Measurements from ENCODE around the gene GSK3B. TPM values are rescaled to one million over a fixed set of nuclear protein-coding genes. Genes with fewer than 3 reads are reported as not detected.

GSK3B gene
- total RNA-seq, 1 experiment from 2014 or later, result 50.0 TPM

DNA sequence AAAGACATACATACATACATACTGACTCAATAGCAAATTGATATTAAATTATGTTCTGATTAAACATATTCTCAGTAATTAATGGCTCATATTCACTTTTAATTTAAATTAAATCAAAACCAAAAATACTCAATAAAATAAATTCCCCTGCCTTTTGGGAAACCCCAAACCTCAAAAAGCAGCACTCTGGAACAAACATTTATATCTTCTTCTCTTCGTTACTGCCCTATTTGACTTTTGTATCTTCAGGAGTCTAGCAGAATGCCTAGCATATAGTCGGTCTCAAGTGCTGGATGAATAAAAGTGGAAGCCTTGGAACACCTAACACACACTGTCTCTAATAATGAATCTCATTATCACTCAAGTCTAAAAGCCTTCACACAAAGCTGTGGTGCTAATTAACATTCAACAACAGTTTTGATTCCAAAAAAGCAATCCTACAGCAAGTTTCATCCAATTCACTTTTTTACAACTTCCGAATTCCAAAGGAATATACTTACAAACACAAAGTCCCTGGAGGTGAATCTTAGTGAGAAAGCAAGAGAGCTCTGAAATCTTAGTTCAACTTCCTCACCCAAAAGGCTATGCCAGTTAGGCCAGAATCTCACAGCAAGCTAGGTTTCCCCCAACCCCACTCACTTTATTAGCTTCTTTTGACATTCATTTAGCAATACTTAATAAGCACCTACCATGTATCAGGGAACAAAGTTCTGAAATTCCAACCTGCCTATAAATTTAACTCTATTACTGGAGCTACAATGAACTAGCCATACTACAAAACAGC lies 35.0 kb downstream of the GSK3B start (continued):
- TF ChIP-seq, protein P1, sequence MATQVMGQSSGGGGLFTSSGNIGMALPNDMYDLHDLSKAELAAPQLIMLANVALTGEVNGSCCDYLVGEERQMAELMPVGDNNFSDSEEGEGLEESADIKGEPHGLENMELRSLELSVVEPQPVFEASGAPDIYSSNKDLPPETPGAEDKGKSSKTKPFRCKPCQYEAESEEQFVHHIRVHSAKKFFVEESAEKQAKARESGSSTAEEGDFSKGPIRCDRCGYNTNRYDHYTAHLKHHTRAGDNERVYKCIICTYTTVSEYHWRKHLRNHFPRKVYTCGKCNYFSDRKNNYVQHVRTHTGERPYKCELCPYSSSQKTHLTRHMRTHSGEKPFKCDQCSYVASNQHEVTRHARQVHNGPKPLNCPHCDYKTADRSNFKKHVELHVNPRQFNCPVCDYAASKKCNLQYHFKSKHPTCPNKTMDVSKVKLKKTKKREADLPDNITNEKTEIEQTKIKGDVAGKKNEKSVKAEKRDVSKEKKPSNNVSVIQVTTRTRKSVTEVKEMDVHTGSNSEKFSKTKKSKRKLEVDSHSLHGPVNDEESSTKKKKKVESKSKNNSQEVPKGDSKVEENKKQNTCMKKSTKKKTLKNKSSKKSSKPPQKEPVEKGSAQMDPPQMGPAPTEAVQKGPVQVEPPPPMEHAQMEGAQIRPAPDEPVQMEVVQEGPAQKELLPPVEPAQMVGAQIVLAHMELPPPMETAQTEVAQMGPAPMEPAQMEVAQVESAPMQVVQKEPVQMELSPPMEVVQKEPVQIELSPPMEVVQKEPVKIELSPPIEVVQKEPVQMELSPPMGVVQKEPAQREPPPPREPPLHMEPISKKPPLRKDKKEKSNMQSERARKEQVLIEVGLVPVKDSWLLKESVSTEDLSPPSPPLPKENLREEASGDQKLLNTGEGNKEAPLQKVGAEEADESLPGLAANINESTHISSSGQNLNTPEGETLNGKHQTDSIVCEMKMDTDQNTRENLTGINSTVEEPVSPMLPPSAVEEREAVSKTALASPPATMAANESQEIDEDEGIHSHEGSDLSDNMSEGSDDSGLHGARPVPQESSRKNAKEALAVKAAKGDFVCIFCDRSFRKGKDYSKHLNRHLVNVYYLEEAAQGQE (IDR thresholded peaks at IDR 0.05; ENCODE audit: low read depth), result no peak
- no peak for TF ChIP-seq EZH2phosphoT487 (IDR thresholded peaks at IDR 0.05; ENCODE audit: borderline replicate concordance)
- TF ChIP-seq SIN3A (IDR thresholded peaks at IDR 0.05; ENCODE audit: low read depth), result no peak
- TF ChIP-seq, protein P2, sequence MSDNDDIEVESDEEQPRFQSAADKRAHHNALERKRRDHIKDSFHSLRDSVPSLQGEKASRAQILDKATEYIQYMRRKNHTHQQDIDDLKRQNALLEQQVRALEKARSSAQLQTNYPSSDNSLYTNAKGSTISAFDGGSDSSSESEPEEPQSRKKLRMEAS (IDR thresholded peaks at IDR 0.05), result no peak
- no peak for TF ChIP-seq FOSL1 (IDR thresholded peaks at IDR 0.05; ENCODE audit: low read depth)
- no peak for TF ChIP-seq POLR2A (IDR thresholded peaks at IDR 0.05; ENCODE audit: borderline replicate concordance, extremely low read depth, insufficient read depth, insufficient read length)
- no peak for TF ChIP-seq SP1 (IDR thresholded peaks at IDR 0.05; ENCODE audit: low read depth)
- TF ChIP-seq, protein P3, sequence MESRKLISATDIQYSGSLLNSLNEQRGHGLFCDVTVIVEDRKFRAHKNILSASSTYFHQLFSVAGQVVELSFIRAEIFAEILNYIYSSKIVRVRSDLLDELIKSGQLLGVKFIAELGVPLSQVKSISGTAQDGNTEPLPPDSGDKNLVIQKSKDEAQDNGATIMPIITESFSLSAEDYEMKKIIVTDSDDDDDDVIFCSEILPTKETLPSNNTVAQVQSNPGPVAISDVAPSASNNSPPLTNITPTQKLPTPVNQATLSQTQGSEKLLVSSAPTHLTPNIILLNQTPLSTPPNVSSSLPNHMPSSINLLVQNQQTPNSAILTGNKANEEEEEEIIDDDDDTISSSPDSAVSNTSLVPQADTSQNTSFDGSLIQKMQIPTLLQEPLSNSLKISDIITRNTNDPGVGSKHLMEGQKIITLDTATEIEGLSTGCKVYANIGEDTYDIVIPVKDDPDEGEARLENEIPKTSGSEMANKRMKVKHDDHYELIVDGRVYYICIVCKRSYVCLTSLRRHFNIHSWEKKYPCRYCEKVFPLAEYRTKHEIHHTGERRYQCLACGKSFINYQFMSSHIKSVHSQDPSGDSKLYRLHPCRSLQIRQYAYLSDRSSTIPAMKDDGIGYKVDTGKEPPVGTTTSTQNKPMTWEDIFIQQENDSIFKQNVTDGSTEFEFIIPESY (IDR thresholded peaks at IDR 0.05; ENCODE audit: extremely low read depth, insufficient replicate concordance, low read length), result no peak
- no peak for TF ChIP-seq RAD21 (IDR thresholded peaks at IDR 0.05; ENCODE audit: low read depth)

Measured in HCT116 (cell line).